HUDEP-2 (cell line): ENCODE data around the gene RPL12.
"Not testable (repeated sequence)": the region's sequence is repeated elsewhere in the genome, so short reads cannot be mapped to it uniquely, and the experiment has no call there.

Source experiments
- DNase-seq, 76 experiments: peaks; one replicate each; lab custom pipeline; 2025; ENCODE audit not compliant: unreplicated experiment in 76 of 76; lab: John Stamatoyannopoulos, UW

Gene RPL12

DNA sequence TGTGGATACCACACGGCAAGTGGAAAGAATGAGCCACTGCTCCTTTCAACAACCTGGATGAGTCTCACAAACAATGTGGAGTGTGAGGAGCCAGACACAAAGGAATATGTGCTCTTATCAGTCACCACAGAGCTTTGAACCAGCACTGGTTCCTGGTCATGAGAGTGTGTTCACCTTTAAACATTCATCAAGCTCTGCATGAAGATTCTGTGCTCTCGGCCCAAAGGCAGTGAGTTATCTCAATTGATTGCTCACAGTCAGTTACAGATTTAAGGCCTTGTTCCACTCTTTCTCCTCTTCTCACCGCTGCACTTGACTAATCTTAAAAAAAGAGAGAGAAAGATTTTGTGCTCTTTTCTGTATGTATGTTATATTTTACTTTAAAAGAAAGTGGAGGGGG is 19.5 kb upstream of the RPL12 start:
- no peak for DNase-seq

DNA sequence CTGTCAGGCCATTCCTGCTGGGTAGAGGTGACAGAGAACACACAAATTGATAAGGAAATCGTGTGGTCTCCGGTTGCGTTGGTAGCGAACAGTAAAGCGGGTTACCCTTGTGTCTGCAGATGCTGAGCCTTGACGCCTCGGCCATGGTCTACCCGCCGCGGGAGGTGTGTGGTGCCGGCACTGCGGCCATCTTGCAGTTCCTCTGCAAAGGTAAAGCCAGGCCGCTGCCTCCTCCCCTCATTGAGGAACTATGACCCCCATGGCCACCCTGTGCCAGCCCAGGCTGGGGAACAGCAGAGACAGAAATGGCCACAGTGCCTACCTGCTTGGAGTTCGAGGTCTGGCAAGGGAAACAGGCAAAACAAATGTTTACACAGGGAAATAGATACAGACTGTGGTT is 16.4 kb upstream of the RPL12 start:
- no peak for DNase-seq

DNA sequence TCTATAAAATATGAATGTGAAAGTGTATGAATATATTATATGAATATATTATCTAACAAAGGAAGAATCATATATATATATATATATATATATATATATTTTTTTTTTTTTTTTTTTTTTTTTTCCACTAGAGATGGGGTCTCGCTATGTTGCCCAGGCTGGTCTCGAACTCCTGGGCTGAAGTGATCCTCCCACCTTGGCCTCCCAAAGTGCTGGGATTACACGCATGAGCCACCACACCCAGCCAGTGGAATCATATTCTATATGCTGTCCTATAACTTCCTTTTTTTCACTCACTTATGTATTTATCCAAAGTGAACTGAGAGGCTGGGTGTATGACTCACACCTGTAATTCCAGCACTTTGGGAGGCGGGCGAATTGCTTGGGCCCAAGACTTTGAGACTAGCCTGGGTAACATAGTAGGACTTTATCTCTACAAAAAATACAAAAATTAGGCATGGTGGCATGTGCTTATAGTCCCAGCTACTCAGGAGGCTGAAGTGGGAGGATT is 15.3 kb upstream of the RPL12 start:
- not testable (repeated sequence) for DNase-seq

DNA sequence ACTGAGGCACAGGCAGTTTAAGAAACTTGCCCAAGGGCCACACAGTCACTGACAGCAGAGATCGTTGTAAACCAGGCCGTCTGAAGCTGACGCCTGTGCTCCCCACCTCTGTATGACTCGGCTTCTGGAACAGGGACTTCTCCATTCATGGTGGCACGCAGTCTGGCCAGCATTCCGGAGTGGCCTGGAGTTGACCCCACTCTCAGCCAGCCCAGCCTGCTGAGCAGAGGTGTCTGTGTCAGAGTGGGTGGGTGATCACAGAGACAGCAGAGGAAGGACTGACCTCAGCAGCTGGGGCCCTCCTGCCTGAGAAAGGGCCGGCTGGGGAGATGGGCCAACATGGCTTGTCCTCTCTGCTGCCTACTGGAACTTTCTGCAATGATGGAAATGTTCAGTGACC is 12.7 kb upstream of the RPL12 start:
- DNase-seq: no peak

DNA sequence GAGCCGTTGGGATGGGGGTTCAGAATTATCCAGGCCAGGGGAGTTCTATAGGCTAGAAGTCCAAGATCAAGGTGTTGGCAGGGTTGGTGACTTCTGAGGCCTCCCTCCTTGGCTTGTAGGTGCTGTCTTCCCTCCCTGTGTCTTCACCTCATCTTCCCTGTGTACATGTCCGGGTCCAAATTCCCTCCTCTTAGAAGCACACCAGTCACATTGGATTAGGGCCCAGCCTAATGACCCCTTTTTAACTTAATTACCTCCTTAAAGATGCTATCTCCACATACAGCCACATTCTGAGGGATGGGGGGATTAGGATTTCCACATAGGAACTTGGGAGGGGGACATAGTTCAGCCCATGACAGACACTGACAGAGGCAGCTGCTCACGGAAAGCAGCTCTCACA is 12.2 kb upstream of the RPL12 start:
- DNase-seq: no peak

DNA sequence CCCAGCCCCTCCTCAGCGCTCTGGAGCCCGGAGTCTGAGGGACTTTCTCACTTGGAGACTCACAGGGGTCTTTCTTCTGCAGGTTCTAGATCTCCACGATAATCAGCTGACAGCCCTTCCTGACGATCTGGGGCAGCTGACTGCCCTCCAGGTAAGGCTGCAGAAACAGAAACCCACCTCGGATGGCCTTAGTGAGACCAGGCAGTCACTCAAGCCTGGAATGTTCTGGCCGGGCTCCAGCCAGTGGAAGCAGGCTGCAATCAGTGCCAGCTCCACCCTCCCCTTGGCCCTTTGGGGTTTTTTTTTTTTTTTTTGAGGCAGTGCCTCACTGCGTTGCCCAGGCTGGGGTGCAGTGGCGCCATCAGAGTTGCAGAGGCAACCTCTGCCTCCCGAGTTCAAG is 7.7 kb upstream of the RPL12 start:
- no peak for DNase-seq

DNA sequence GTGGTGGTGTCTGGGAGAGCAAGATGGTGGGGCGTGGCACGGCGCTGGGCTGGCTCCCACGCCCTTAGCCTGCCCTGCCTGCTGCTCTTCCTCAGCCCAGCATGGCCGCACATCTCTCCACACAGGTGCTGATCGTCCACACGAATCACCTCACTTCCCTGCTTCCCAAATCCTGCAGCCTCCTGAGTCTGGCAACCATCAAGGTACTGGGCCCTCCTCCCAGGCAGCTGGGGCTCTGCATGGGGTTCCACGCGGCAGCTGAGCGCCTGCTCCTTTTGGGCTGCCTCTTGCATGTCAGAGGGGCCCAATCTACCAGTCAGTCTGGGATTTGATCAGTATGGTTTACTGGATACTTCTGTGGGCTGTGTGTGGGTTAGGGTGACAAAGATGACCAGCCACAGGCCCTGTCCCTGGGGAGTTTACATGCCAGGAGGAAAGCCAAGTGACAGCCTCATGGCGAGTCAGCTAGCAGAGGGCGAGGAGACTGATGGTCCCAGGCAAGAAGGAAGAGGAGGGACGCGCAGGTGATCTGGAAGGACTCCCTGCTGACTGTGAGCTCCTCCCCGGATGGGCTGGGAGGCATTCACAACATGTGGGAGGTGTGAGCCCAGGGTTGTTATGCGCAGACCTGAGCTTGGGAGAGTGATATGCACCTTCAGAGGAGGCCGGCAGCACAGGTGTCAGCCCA is 6.1 kb upstream of the RPL12 start:
- no peak for DNase-seq

DNA sequence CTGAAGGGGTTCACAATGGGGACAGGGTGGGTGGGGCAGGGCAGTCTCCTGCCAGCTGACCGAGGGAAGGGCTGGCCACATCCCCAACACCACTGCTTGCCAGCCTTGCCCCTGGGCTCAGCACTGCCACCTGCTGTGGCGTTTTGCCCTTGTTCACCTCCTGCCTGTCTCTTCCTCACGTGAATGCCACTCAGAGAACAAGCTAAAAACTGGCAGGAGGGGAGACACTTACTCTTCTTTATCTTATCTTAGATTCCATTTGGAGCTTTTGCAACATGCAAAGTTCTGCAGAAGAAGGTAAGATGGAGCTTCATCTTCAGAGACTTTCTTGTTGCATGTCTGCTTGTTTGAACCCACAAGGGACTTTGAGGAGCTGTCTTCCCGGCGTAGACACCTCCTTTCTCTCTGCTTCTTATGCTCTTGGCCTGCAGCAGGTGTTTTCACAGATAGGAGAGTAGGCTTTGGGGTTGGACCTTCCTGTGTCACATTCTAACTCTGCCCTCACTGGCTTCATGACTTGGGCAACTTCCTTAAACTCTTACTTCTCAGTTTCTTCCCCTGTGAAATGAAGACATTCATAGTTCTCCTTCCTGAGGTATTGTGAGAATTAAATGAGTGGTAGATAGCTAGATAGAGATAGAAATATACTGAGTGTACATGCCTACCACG is 4.3 kb upstream of the RPL12 start:
- DNase-seq: peak in 74 of 76 experiments; percentile 24 to 88 (median 68)

DNA sequence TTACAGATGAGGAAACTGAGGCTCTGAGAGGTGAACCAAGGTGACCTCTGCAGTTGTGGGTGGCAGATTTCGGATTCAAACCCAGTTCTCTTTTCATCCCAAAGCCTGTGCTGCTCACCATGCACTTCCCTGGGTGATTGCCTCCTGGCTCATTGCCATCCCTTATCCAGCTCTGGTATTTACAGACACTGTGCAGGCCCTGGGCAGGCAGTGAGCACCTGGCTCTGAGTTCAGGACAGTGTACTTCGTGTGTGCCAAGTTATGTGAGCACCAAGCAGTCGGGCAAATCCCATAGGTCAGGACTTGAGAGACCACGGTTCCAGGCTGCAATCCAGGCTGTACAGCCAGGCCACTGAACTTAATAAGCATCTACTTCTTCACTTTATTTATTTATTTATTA is 1.5 kb upstream of the RPL12 start:
- peak in 33 of 76 experiments; percentile 5 to 57 (median 29) for DNase-seq

DNA sequence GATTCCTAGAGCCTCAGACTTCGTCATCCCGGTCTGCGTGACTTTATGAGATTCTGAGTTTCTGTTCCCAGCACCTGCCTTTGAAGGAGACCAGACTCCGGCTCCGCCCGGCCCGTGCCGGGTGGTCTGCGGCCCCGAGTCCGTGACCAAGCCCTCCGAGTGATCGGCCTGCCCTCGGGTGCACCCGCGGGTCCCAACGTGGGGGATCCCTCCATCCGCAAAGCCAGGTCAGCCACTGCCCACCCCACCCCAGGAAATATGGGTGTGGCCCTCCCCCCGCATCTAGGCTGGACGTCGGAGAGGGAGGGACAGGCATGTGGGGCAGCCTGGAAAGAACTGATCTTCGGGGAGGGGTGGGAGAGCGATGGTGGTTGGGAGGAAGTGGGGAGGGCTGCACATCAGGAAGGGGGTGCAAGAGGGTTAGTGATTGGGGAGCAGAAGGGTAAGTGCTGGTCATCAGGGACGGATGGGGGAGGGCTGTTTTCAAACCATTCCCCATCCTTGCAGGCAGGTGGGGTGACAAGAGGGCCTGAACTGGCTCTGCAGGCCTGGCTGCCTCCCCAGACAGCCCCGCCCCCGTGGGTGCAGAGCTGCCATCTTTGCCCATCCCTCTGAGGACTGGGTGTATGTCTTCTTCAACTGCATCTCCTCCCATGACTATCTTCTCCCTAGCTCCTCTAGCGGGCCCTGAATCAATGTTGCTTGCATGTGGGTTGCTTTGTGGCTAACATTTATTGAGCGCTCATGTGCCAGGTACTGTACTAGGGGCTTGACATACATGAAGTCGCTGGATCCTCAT is 851 bp upstream of the RPL12 start:
- DNase-seq: peak in 70 of 76 experiments; percentile 23 to 84 (median 64)

DNA sequence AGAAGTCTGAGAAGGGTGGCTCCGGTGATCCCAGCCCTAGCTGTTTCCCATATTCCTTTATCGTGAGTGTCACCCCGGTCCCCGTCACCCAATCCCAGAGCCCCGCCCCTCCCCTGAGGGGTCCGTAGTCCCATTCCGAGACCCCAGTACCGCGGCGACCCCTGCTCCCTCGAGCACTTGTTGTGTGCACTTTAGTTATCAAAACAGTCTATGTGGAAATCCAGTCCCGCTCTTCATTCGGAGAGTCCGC is 327 bp upstream of the RPL12 start:
- DNase-seq: no peak

DNA sequence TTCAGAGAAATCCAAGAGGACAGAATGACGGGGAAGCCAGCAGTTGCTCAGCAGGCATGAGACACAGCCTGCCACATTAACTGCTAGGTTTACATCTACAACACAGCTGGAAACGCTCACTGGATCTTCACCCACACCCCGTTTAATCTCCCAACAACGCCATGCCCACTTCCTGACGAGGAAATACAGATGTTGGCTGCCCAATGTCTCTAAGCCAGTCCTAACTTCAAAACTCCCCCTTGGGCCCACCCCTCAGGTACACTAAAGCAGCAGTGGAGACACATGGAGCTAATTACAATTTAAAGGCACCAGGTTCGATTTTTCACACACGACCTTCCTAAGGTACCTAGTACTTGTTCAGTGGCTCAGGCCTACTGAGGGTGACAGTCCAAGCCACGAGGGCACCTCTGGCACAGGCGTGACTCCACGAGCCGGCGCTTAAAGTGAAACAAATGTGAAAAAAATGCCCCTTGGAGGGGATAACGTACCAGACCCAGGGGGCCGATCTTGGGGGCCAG is 904 bp downstream of the RPL12 start:
- DNase-seq: peak in 5 of 76 experiments; percentile 10 to 53 (median 43)

DNA sequence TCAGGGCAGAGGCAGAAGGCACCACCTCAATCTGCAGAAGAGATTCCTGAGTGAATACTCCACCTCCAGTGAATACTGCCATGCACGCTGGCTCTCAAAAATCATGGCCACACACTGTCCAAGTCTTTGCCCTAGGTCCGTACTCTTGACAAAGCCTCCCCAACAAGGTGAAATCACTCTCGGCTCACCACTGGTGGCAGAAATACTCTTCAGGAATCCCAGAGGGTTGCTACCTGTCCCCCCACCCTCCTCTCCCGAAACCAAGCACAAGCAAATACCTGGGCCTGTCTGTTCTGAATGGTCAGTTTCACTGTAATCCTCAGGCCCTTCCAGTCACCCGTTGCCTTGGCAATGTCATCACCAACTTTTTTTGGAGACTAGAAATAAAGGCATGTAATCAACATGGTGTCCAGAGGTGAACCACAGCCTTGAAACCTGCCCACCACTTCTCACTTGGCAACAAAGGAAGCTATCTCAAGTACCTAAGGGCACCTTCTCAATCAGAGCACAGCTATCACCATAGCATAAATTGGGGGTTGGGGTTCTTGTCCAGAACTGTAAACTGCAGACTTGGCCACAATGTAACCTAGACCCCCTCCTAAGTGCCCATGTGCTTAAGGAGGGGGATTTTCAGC is 1.8 kb downstream of the RPL12 start:
- peak in 1 of 76 experiments; percentile 33 for DNase-seq

DNA sequence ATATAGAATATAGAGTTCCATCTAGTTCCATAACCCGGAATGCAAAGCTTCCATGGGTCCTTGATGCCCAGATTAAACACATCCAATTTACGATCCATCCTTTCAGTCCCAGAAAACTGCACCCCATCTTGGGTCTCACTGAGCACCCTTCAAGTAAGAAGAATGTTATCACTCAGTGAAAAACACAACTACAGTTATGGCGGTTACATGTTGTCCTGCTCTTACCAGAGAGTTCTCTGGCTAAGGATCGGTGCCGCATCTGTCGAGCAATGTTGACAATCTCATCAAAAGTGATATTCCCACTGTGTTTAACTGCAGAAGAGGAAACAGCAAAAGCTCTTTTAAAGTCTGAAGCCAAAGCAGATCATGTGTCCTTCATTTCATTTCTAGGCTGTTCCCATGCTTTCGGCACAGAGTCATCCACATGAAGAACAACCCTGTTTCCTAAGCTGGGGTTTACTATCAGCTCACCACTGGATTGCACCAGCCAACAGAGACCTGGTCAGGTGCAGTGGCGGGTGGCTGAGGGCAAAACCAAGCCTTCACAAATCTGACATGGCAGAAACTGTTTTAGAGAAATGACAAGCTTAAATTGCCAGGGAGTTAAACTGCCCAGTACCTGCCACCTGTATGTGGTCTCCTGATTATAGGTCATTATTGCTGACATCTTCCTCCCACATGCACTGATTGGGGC is 2.9 kb downstream of the RPL12 start:
- DNase-seq: no peak

DNA sequence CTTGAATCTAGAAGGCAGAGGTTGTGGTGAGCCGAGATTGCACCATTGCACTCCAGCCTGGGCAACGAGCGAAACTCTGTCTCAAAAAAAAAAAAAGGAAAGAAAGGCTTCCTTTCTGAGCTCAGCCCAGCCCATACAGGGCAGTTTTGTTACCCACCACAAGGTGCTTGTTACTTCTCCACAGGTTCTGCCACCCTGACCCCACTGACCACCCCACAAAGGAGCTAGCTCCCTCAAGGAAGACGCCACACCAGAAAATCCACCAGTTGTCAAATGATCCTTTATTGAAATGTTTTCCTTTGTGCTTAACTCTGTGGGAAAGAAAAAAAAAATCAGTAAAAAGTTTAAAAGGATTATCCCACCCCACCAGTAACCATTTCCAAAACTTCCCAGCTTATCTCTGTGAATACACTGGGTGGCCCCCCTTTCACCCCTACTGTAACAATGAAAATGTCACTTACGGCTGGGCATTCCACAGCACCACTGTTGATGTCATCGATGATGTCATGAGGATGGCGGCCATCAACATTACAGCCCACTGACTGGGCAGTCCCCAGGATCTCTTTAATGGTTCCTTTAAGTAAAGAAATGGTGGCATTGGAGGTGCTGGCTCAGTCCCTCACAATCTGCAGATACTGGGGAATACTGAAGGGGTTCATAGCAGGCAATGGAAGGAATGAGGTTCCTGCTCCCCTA is 3.6 kb downstream of the RPL12 start:
- DNase-seq: no peak

DNA sequence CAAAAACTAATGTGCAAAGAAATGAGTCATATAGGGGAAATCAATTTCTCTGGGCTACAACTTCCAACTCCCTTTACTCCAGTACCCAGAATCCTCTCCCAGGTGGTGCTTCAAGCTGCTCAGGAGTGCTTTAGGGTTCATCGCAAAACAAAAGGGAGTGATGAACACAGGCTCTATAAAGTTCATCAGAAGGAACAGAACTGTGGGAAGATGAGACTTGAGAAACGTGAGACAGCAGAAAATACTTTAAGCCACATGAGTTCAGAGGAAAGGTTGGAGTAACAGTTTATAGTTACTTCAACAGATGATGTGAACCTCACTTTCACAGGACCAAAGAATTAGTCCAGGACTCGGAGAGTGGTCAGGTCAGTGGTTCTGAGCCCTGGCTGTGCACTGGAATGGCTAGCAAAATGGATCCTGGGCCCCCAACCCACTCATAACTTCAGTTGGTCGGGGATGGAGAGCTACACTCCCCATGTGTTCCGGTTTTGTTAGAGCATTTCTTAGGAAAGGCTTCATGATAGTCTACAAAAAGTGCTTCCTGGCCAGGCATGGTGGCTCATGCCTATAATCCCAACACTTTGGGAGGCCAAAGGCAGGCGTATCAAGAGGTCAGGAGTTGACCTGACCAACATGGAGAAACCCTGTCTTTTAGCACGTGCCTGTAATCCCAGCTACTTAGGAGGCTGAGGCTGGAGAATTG is 4.3 kb downstream of the RPL12 start:
- DNase-seq: peak in 3 of 76 experiments; percentile 17 to 27 (median 27)

DNA sequence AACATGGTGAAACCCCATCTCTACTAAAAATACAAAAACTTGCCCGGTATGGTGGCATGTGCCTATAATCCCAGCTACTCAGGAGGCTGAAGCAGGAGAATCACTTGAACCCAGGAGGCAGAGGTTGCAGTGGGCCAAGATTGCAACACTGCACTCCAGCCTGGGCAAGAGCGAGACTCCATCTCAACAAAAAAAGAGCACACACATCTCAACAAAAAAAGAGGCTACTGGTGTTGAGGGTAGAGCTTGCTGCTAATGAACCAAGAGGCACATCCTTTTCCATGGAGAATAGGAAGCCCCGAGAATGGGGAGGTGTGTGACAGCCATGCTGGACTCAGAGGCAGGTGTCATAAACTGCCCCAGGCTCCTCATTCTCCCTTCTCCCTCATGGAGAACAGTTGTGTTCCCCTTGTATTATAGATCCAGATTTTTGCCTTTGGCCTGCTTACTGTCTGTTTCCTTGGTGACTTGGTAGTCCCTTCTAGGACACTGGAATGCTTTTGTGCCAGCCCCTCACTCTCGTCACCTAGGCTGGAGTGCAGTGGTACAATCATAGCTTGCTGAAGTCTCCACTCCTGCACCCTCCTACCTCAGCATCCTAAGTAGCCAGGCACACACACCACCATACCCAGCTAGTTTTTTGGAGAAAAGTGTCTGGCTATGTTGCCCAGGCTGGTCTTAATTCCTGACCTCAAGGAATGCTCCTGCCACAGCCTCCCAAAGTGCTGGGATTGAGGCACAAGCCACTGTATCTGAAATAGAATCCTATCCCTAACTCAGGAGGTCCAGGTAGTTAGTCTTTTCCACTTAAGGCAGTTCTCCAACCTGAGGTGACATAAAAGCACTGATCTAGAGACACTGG is 5.1 kb downstream of the RPL12 start:
- DNase-seq: peak in 19 of 76 experiments; percentile 13 to 70 (median 32)
